ENCODE results near the gene MN1.

GRCh38 chr22:27752771-27753170 is 48.8 kb downstream of the MN1 start:
- TF ChIP-seq, protein P1, sequence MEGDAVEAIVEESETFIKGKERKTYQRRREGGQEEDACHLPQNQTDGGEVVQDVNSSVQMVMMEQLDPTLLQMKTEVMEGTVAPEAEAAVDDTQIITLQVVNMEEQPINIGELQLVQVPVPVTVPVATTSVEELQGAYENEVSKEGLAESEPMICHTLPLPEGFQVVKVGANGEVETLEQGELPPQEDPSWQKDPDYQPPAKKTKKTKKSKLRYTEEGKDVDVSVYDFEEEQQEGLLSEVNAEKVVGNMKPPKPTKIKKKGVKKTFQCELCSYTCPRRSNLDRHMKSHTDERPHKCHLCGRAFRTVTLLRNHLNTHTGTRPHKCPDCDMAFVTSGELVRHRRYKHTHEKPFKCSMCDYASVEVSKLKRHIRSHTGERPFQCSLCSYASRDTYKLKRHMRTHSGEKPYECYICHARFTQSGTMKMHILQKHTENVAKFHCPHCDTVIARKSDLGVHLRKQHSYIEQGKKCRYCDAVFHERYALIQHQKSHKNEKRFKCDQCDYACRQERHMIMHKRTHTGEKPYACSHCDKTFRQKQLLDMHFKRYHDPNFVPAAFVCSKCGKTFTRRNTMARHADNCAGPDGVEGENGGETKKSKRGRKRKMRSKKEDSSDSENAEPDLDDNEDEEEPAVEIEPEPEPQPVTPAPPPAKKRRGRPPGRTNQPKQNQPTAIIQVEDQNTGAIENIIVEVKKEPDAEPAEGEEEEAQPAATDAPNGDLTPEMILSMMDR (IDR thresholded peaks at IDR 0.05), result no peak
- TF ChIP-seq POLR2A (IDR thresholded peaks at IDR 0.05), result no peak

All from uterus (tissue), 2 donors.